A549 (cell line): ENCODE measurements around the gene SOX4. TPM values are rescaled to one million over a fixed set of nuclear protein-coding genes. Genes with fewer than 3 reads are reported as not detected.

Source experiments
- ATAC-seq, 2 experiments: fragments of 200-7000 bp in 1 of 2; fragments of >200 bp in 1 of 2; cut with Nextera tagmentation in 1 of 2; cut with Tn5 transposase in 1 of 2; 3 replicates each; pipeline versions ENCODE4 v1.8.0 to v1.9.1; 2018 to 2020; ENCODE audit warnings: mild to moderate bottlenecking in 1 of 2, moderate library complexity in 1 of 2
- CTCF ChIA-PET: fragments of 300-600 bp; sonication (Branson Sonifier 250); formaldehyde crosslinking; extraction: SDS; loops from one replicate; lab custom pipeline; 2021; ENCODE audit warnings: antibody characterized with exemption, inconsistent platforms; lab: Yijun Ruan, JAX
- POLR2A ChIA-PET: fragments of 350-600 bp; formaldehyde crosslinking; extraction: SDS; loops from one replicate; lab custom pipeline; 2021; ENCODE audit warnings: antibody characterized with exemption, inconsistent platforms; lab: Yijun Ruan, JAX
- DNase-seq, 2 experiments: peaks; one replicate each; pipeline versions ENCODE4 v3.0.0 to v3.0.0-alpha.2; 2011 to 2016; ENCODE audit warnings: low read depth in 1 of 2, low spot score in 1 of 2
- FAIRE-seq: peaks from 2 replicates; lab custom pipeline; 2011; peaks lifted over from hg19 to GRCh38; lab: Jason Lieb, UNC
- H3K27ac ChIP-seq, 2 experiments: fragments of >200 bp; sonication (Bioruptor Twin); formaldehyde crosslinking; 3 replicates each; pipeline ENCODE4 v1.5.1; 2016 to 2017
- H3K4me1 ChIP-seq: fragments of >200 bp; sonication (Bioruptor Twin); formaldehyde crosslinking; 3 replicates; pipeline ENCODE4 v1.6.1; 2016
- H3K4me2 ChIP-seq: fragments of >200 bp; sonication (Bioruptor Twin); formaldehyde crosslinking; 3 replicates; pipeline ENCODE4 v1.6.1; 2016
- H3K4me3 ChIP-seq: fragments of >200 bp; sonication (Bioruptor Twin); formaldehyde crosslinking; 3 replicates; pipeline ENCODE4 v1.5.1; 2016
- H3K9me3 ChIP-seq: fragments of >200 bp; sonication (Bioruptor Twin); formaldehyde crosslinking; 3 replicates; pipeline ENCODE4 v1.6.1; 2016
- BHLHE40 ChIP-seq: IDR thresholded peaks from 2 replicates; pipeline ENCODE4 v1.6.1; 2012; ENCODE audit warnings: low read depth, low read length, inconsistent platforms
- CBX2 ChIP-seq: fragments of 200-600 bp; sonication (generic); IDR thresholded peaks from 2 replicates; pipeline ENCODE4 v1.6.1; 2016; ENCODE audit warnings: low read depth, mild to moderate bottlenecking, borderline replicate concordance
- CEBPB ChIP-seq, 2 experiments: fragments of >200 bp in 1 of 2; sonication (Bioruptor Twin) in 1 of 2; formaldehyde crosslinking in 1 of 2; IDR thresholded peaks; 2 replicates each; pipeline ENCODE4 v1.6.1; 2012 to 2016
- EP300 ChIP-seq, 2 experiments: fragments of >200 bp; sonication (Bioruptor Twin); formaldehyde crosslinking; IDR thresholded peaks; 2 replicates in 1 of 2; 3 replicates in 1 of 2; pipeline ENCODE4 v1.6.1; 2016 to 2017
- FOXS1 ChIP-seq: fragments of 250-450 bp; sonication (Bioruptor Pico); IDR thresholded peaks from 2 replicates; pipeline ENCODE4 v1.5.0; 2020; ENCODE audit warnings: mild to moderate bottlenecking, moderate library complexity
- GATA3 ChIP-seq: IDR thresholded peaks from 2 replicates; pipeline ENCODE4 v1.6.1; 2012; ENCODE audit warnings: borderline replicate concordance
- HEYL ChIP-seq: fragments of 250-450 bp; sonication (Bioruptor Pico); IDR thresholded peaks from 2 replicates; pipeline ENCODE4 v1.8.0; 2021; ENCODE audit warnings: mild to moderate bottlenecking, moderate library complexity
- HOXB5 ChIP-seq: fragments of 250-450 bp; sonication (Bioruptor Pico); IDR thresholded peaks from 2 replicates; pipeline ENCODE4 v1.5.0; 2020; ENCODE audit warnings: mild to moderate bottlenecking, moderate library complexity
- JUNB ChIP-seq: fragments of >200 bp; sonication (Bioruptor Twin); formaldehyde crosslinking; IDR thresholded peaks from 2 replicates; pipeline ENCODE4 v1.6.1; 2016
- MAFK ChIP-seq: fragments of 450-650 bp; IDR thresholded peaks from 2 replicates; pipeline ENCODE4 v1.6.1; 2014; ENCODE audit not compliant: partially characterized antibody
- MAZ ChIP-seq: fragments of 150-350 bp; IDR thresholded peaks from 2 replicates; pipeline ENCODE4 v1.6.1; 2014; ENCODE audit warnings: antibody characterized with exemption, low read depth, low read length, borderline replicate concordance
- MYC ChIP-seq: IDR thresholded peaks from 2 replicates; pipeline ENCODE4 v1.6.1; 2012; ENCODE audit warnings: mild to moderate bottlenecking, inconsistent platforms, low read length, improper control_type of control experiment, borderline replicate concordance
- NPAS2 ChIP-seq: fragments of 250-450 bp; sonication (Bioruptor Pico); IDR thresholded peaks from 2 replicates; pipeline ENCODE4 v1.8.0; 2022; ENCODE audit warnings: mild to moderate bottlenecking, moderate library complexity, borderline replicate concordance
- RARB ChIP-seq: fragments of 250-450 bp; sonication (Bioruptor Pico); IDR thresholded peaks from 2 replicates; pipeline ENCODE4 v1.8.0; 2021; ENCODE audit warnings: mild to moderate bottlenecking, moderate library complexity
- SMC3 ChIP-seq: fragments of >200 bp; sonication (Bioruptor Twin); formaldehyde crosslinking; IDR thresholded peaks from 3 replicates; pipeline ENCODE4 v1.6.1; 2018; ENCODE audit warnings: inconsistent platforms
- SREBF2 ChIP-seq: fragments of 450-650 bp; IDR thresholded peaks from 2 replicates; pipeline ENCODE4 v1.6.1; 2014; ENCODE audit warnings: mild to moderate bottlenecking, moderate library complexity
- ZC3H11A ChIP-seq: fragments of 450-650 bp; IDR thresholded peaks from 2 replicates; pipeline ENCODE4 v1.6.1; 2014; ENCODE audit warnings: antibody characterized with exemption, mild to moderate bottlenecking
- WGBS: methylation state at CpG from one replicate; pipeline ENCODE4 v1.1.6; 2017; ENCODE audit errors: missing lambda C conversion rate; 5-methylcytosine and 5-hydroxymethylcytosine counted together
- polyA plus RNA-seq, 4 experiments: library from polyadenylated mRNA; depleted of rRNA in 3 of 4; stranded (reverse); fragments of >200 nt; fragmentation: RNase III in 1 of 4; extraction: RNeasy Plus Mini Kit Qiagen cat#74134 plus additional on column Dnase treatment in 1 of 4; gene quantifications; 2 replicates in 3 of 4; 3 replicates in 1 of 4; pipeline ENCODE4 v1.2.3, GENCODE V29; 2011 to 2017
- TF ChIP-seq, protein P1 (sequence below): fragments of 200-600 bp; sonication (generic); IDR thresholded peaks from 2 replicates; pipeline ENCODE4 v1.6.1; 2016; ENCODE audit warnings: antibody characterized with exemption, mild to moderate bottlenecking, moderate library complexity
- TF ChIP-seq, protein P2 (sequence below): IDR thresholded peaks from 2 replicates; pipeline ENCODE4 v1.6.1; 2012; ENCODE audit warnings: low read depth, borderline replicate concordance
- TF ChIP-seq, protein P3 (sequence below): fragments of >200 bp; sonication (Bioruptor Twin); formaldehyde crosslinking; IDR thresholded peaks from 3 replicates; pipeline ENCODE4 v1.5.1; 2016
- TF ChIP-seq, protein P4 (sequence below): IDR thresholded peaks from 2 replicates; pipeline ENCODE4 v1.6.1; 2012
- TF ChIP-seq, protein P5 (sequence below): fragments of 250-450 bp; sonication (Bioruptor Pico); IDR thresholded peaks from 2 replicates; pipeline ENCODE4 v1.5.0; 2020; ENCODE audit warnings: low read depth, mild to moderate bottlenecking, moderate library complexity

SOX4 gene
- polyA plus RNA-seq, 2 of the 4 experiments (the other 2 are of a cell fraction), result 26.0 to 30.8 TPM

DNA sequence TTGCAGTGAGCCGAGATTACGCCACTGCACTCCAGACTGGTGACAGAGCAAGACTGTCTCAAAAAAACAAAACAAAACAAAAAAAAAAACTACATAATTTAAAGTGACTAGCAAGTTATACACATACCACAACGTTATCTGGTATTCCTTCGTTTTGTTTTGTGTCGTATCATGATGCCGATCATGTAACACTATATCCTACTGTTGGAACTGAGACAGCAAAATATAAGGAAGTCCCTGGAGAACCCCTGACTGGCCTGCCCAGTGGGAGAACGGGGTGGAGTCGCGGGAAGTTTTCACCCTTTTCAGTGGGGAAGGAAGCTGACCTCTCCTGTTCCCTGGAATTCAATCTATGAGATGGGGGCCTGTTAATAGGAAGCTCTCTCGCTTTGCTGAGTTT is 15.1 kb downstream of the SOX4 start:
- FAIRE-seq (no peak), ATAC-seq (no peak)
- POLR2A ChIA-PET, result no interaction called here
- H3K9me3 ChIP-seq, result no peaks in the 10 kb centered on the region
- TF ChIP-seq SMC3 (no peak), MYC (no peak), HOXB5 (no peak), RARB (no peak), MAZ (no peak), MAFK (no peak), ZC3H11A (no peak), CEBPB (IDR thresholded peaks at IDR 0.05) (no peak), HEYL (no peak), JUNB (no peak), GATA3 (no peak)
- TF ChIP-seq, protein P1, sequence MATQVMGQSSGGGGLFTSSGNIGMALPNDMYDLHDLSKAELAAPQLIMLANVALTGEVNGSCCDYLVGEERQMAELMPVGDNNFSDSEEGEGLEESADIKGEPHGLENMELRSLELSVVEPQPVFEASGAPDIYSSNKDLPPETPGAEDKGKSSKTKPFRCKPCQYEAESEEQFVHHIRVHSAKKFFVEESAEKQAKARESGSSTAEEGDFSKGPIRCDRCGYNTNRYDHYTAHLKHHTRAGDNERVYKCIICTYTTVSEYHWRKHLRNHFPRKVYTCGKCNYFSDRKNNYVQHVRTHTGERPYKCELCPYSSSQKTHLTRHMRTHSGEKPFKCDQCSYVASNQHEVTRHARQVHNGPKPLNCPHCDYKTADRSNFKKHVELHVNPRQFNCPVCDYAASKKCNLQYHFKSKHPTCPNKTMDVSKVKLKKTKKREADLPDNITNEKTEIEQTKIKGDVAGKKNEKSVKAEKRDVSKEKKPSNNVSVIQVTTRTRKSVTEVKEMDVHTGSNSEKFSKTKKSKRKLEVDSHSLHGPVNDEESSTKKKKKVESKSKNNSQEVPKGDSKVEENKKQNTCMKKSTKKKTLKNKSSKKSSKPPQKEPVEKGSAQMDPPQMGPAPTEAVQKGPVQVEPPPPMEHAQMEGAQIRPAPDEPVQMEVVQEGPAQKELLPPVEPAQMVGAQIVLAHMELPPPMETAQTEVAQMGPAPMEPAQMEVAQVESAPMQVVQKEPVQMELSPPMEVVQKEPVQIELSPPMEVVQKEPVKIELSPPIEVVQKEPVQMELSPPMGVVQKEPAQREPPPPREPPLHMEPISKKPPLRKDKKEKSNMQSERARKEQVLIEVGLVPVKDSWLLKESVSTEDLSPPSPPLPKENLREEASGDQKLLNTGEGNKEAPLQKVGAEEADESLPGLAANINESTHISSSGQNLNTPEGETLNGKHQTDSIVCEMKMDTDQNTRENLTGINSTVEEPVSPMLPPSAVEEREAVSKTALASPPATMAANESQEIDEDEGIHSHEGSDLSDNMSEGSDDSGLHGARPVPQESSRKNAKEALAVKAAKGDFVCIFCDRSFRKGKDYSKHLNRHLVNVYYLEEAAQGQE, result no peak
- TF ChIP-seq, protein P2, sequence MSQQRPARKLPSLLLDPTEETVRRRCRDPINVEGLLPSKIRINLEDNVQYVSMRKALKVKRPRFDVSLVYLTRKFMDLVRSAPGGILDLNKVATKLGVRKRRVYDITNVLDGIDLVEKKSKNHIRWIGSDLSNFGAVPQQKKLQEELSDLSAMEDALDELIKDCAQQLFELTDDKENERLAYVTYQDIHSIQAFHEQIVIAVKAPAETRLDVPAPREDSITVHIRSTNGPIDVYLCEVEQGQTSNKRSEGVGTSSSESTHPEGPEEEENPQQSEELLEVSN, result no peak
- TF ChIP-seq, protein P3, sequence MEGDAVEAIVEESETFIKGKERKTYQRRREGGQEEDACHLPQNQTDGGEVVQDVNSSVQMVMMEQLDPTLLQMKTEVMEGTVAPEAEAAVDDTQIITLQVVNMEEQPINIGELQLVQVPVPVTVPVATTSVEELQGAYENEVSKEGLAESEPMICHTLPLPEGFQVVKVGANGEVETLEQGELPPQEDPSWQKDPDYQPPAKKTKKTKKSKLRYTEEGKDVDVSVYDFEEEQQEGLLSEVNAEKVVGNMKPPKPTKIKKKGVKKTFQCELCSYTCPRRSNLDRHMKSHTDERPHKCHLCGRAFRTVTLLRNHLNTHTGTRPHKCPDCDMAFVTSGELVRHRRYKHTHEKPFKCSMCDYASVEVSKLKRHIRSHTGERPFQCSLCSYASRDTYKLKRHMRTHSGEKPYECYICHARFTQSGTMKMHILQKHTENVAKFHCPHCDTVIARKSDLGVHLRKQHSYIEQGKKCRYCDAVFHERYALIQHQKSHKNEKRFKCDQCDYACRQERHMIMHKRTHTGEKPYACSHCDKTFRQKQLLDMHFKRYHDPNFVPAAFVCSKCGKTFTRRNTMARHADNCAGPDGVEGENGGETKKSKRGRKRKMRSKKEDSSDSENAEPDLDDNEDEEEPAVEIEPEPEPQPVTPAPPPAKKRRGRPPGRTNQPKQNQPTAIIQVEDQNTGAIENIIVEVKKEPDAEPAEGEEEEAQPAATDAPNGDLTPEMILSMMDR, result no peak
- TF ChIP-seq, protein P4, sequence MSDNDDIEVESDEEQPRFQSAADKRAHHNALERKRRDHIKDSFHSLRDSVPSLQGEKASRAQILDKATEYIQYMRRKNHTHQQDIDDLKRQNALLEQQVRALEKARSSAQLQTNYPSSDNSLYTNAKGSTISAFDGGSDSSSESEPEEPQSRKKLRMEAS, result no peak
- TF ChIP-seq, protein P5, sequence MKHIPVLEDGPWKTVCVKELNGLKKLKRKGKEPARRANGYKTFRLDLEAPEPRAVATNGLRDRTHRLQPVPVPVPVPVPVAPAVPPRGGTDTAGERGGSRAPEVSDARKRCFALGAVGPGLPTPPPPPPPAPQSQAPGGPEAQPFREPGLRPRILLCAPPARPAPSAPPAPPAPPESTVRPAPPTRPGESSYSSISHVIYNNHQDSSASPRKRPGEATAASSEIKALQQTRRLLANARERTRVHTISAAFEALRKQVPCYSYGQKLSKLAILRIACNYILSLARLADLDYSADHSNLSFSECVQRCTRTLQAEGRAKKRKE (CRISPR knock-in tag), result no peak
- TF ChIP-seq, all 56 proteins: peak for 0
- CTCF ChIA-PET, result interaction anchor here (0.6 to 1.3 kb wide), 2 partner anchors 21 to 28 kb away, joined by 3 to 4 read pairs; no protein-coding TSS in a partner anchor
- Histone ChIP-seq H3K4me3 (no peak overlapping the region), H3K4me2 (no peak overlapping the region), H3K27ac (no peak overlapping the region), H3K4me1 (no peaks in the 10 kb centered on the region)
- 85% methylated on average over 10 of the region's 10 CpGs for WGBS
- DNase-seq, result no peak

DNA sequence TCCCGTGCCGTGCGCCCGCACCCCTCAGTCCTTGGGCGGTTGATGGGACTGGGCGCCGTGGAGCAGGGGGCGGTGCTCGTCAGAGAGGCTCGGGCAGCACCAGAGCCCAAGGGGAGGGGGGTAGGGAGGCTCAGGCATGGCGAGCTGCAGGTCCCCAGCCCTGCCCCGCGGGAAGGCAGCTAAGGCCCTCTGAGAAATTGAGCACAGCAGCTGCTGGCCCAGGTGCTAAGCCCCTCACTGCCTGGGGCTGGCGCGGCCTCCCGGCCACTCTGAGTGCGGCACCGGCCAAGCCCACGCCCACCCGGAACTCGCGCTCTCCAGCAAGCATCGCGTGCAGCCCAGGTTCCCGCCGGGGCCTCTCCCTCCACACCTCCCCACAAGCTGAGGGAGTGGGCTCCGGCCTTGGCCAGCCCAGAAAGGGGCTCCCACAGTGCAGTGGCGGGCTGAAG is 16.4 kb downstream of the SOX4 start:
- ChIA-PET POLR2A (no interaction called here), CTCF (interaction anchor here (0.6 kb wide), 1 partner anchor 1026 kb away, joined by 4 read pairs; no protein-coding TSS in a partner anchor)
- ATAC-seq, result no peak
- H3K9me3 ChIP-seq, result no peaks in the 10 kb centered on the region
- TF ChIP-seq BHLHE40 (no peak), GATA3 (no peak), CBX2 (no peak), NPAS2 (CRISPR knock-in tag) (no peak), EP300 (IDR thresholded peaks at IDR 0.05) (no peak), FOXS1 (no peak), SREBF2 (no peak)
- FAIRE-seq, result no peak
- 87% methylated on average over 3 of the region's 28 CpGs for WGBS
- H3K4me2 ChIP-seq, result no peak overlapping the region
- no peak overlapping the region for H3K27ac ChIP-seq
- no peaks in the 10 kb centered on the region for H3K4me1 ChIP-seq
- no peak for DNase-seq
- H3K4me3 ChIP-seq, result no peak overlapping the region
